Measurements from ENCODE around the gene PIR. TPM values are rescaled to one million over a fixed set of nuclear protein-coding genes. Genes with fewer than 3 reads are reported as not detected.

The PIR gene
- total RNA-seq, 2 experiments from 2014 or later, result 1.9 to 3.5 TPM

DNA sequence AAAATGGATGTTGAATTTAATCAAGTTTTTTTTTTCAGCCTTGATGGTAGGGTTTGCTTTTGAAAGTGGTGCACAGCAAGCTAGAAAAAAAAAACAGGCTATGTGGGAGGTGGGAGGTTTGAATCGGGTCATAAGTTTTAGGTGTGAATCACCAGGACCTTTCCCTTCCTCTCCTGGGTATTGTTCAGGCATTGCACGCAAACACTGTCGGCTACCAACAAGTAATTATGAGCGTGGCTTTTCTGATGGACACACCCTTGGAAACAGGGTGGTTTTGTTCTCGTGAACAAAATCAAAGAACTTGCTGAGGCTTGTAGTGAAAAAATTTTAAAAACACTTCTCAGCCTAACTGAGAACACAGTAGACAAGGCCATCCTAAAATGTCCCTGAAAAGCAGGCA, 18.1 kb downstream of the PIR start:
- TF ChIP-seq, protein P1, sequence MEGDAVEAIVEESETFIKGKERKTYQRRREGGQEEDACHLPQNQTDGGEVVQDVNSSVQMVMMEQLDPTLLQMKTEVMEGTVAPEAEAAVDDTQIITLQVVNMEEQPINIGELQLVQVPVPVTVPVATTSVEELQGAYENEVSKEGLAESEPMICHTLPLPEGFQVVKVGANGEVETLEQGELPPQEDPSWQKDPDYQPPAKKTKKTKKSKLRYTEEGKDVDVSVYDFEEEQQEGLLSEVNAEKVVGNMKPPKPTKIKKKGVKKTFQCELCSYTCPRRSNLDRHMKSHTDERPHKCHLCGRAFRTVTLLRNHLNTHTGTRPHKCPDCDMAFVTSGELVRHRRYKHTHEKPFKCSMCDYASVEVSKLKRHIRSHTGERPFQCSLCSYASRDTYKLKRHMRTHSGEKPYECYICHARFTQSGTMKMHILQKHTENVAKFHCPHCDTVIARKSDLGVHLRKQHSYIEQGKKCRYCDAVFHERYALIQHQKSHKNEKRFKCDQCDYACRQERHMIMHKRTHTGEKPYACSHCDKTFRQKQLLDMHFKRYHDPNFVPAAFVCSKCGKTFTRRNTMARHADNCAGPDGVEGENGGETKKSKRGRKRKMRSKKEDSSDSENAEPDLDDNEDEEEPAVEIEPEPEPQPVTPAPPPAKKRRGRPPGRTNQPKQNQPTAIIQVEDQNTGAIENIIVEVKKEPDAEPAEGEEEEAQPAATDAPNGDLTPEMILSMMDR (conservative IDR thresholded peaks at IDR 0.05; ENCODE audit: low read length), result no peak
- TF ChIP-seq EZH2phosphoT487 (IDR thresholded peaks at IDR 0.05; ENCODE audit: borderline replicate concordance, low read depth, low read length), result no peak
- Histone ChIP-seq H3K4me3 (ENCODE audit: low read depth, low read length, poor library complexity, severe bottlenecking) (no peak overlapping the region), H2AFZ (ENCODE audit: low read length) (no peak overlapping the region), H3K4me1 (ENCODE audit: insufficient read depth, low read length, poor library complexity, severe bottlenecking) (no peaks in the 10 kb centered on the region), H3K9me3 (ENCODE audit: low read length) (no peaks in the 10 kb centered on the region), H3K4me2 (ENCODE audit: low read length) (no peak overlapping the region), H3K9me2 (ENCODE audit: insufficient read depth, low read length) (no peaks in the 10 kb centered on the region), H3K27ac (ENCODE audit: low read depth, low read length, poor library complexity, severe bottlenecking) (no peak overlapping the region), H3K36me3 (ENCODE audit: insufficient read depth, low read length) (no peaks in the 10 kb centered on the region), H3K79me2 (ENCODE audit: insufficient read depth, low read depth, low read length) (no peaks in the 10 kb centered on the region), H4K20me1 (ENCODE audit: insufficient read depth, low read length) (no peaks in the 10 kb centered on the region)
- no peak for DNase-seq (ENCODE audit: low spot score)
- intact Hi-C loops (cut with micrococcal nuclease; ENCODE audit: unreplicated experiment), result no loop called here
- BruUV-seq (replicated peaks), result no TSS peak
- POLR2A ChIA-PET, result interaction anchor here (0.8 kb wide), 1 partner anchor 315 kb away, joined by 4 read pairs; no protein-coding TSS in a partner anchor
- CTCF ChIA-PET (ENCODE audit: unreplicated experiment), result no interaction called here

DNA sequence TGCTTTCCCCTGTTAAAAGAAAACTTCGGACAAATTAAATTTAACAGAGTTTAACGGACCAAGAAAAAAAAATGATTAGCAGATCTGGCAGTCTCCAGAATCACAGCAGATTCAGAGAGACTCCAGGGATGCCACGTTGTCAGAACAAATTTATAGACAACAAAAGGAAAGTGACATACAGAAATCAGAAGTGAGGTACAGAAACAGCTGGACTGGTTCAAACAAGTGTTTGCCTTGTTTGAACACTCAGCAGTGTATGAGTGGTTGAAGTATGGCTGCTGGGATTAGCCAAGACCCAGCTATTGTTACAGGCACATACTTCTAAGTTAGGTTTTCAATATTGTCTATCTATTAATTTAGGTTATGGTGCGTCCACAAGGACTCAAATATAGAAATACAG, 19.1 kb downstream of the PIR start:
- POLR2A ChIA-PET, result interaction anchor here (1.1 kb wide), 1 partner anchor 95 kb away, joined by 3 read pairs; no protein-coding TSS in a partner anchor

DNA sequence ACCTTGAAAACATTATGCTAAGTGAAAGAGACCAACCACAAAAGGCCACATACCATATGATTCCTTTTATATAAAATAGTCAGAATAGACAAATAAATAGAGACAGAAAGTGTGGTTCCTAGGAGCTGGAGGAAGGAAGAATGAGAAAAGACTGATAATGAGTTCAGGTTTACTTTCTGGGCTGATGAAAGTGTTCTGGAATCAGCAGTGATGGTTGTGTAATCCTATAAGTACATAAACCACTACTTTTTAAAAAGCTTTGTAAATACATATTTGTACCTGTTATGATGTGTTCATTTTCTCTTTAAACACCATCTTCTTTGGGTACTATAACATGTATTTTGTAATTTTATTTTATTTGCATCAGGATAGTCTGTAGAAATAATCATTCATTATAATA, 20.6 kb downstream of the PIR start:
- H3K9me3 ChIP-seq (ENCODE audit: low read length), result no peaks in the 10 kb centered on the region
- intact Hi-C loops (cut with micrococcal nuclease; ENCODE audit: unreplicated experiment), result no loop called here
- H3K79me2 ChIP-seq (ENCODE audit: insufficient read depth, low read depth, low read length), result no peaks in the 10 kb centered on the region
- no peak overlapping the region for H3K4me2 ChIP-seq (ENCODE audit: low read length)
- POLR2A ChIA-PET, result no interaction called here
- TF ChIP-seq, protein P1 (conservative IDR thresholded peaks at IDR 0.05; ENCODE audit: low read length), result no peak
- no peak for TF ChIP-seq EZH2phosphoT487 (IDR thresholded peaks at IDR 0.05; ENCODE audit: borderline replicate concordance, low read depth, low read length)
- BruUV-seq (replicated peaks), result no TSS peak
- no peak overlapping the region for H2AFZ ChIP-seq (ENCODE audit: low read length)
- no peaks in the 10 kb centered on the region for H3K36me3 ChIP-seq (ENCODE audit: insufficient read depth, low read length)
- CTCF ChIA-PET (ENCODE audit: unreplicated experiment), result no interaction called here
- H3K9me2 ChIP-seq (ENCODE audit: insufficient read depth, low read length), result no peaks in the 10 kb centered on the region
- no peaks in the 10 kb centered on the region for H3K4me1 ChIP-seq (ENCODE audit: insufficient read depth, low read length, poor library complexity, severe bottlenecking)
- no peak overlapping the region for H3K27ac ChIP-seq (ENCODE audit: low read depth, low read length, poor library complexity, severe bottlenecking)
- no peak overlapping the region for H3K4me3 ChIP-seq (ENCODE audit: low read depth, low read length, poor library complexity, severe bottlenecking)
- no peak for DNase-seq (ENCODE audit: low spot score)
- no peaks in the 10 kb centered on the region for H4K20me1 ChIP-seq (ENCODE audit: insufficient read depth, low read length)

More for the DNA sequence above, 19.1 kb downstream of the PIR start:
- Histone ChIP-seq H3K9me2 (ENCODE audit: insufficient read depth, low read length) (no peaks in the 10 kb centered on the region), H3K4me3 (ENCODE audit: low read depth, low read length, poor library complexity, severe bottlenecking) (no peak overlapping the region), H3K9me3 (ENCODE audit: low read length) (no peaks in the 10 kb centered on the region), H3K27ac (ENCODE audit: low read depth, low read length, poor library complexity, severe bottlenecking) (no peak overlapping the region), H3K79me2 (ENCODE audit: insufficient read depth, low read depth, low read length) (no peaks in the 10 kb centered on the region), H2AFZ (ENCODE audit: low read length) (no peak overlapping the region), H3K36me3 (ENCODE audit: insufficient read depth, low read length) (no peaks in the 10 kb centered on the region), H3K4me1 (ENCODE audit: insufficient read depth, low read length, poor library complexity, severe bottlenecking) (no peaks in the 10 kb centered on the region), H3K4me2 (ENCODE audit: low read length) (no peak overlapping the region), H4K20me1 (ENCODE audit: insufficient read depth, low read length) (no peaks in the 10 kb centered on the region)
- intact Hi-C loops (cut with micrococcal nuclease; ENCODE audit: unreplicated experiment), result no loop called here
- TF ChIP-seq, protein P1 (conservative IDR thresholded peaks at IDR 0.05; ENCODE audit: low read length), result no peak
- no peak for TF ChIP-seq EZH2phosphoT487 (IDR thresholded peaks at IDR 0.05; ENCODE audit: borderline replicate concordance, low read depth, low read length)
- DNase-seq (ENCODE audit: low spot score), result no peak
- CTCF ChIA-PET (ENCODE audit: unreplicated experiment), result no interaction called here
- no TSS peak for BruUV-seq (replicated peaks)
